HG02610 (cell line): Measurements from ENCODE around the gene SORCS2.

ENCODE experiments used
- ATAC-seq: cut with Tn5 transposase; IDR thresholded peaks from one replicate; pipeline ENCODE4 v1.9.1; 2021; ENCODE audit warnings: mild to moderate bottlenecking, moderate library complexity; ENCODE audit not compliant: unreplicated experiment

SORCS2 gene

GRCh38 chr4:7710576-7711306, 518.4 kb downstream of the SORCS2 start:
- no peak for ATAC-seq

- no peak for ATAC-seq
These were observed 519.1 kb downstream of the SORCS2 start for GRCh38 chr4:7711307-7711963.

- ATAC-seq = no peak
These were observed 519.8 kb downstream of the SORCS2 start for GRCh38 chr4:7712021-7712671.

- no peak for ATAC-seq
These were observed 521.4 kb downstream of the SORCS2 start for GRCh38 chr4:7713757-7714156.

GRCh38 chr4:7714176-7714575, 521.8 kb downstream of the SORCS2 start:
- ATAC-seq = no peak

GRCh38 chr4:7714738-7715137, 522.4 kb downstream of the SORCS2 start:
- no peak for ATAC-seq

GRCh38 chr4:7715271-7716009, 523.1 kb downstream of the SORCS2 start:
- ATAC-seq = no peak

GRCh38 chr4:7716010-7716721, 523.8 kb downstream of the SORCS2 start:
- no peak for ATAC-seq

GRCh38 chr4:7717161-7717560, 524.8 kb downstream of the SORCS2 start:
- no peak for ATAC-seq

- no peak for ATAC-seq
These were observed 525.7 kb downstream of the SORCS2 start for GRCh38 chr4:7717946-7718490.

- no peak for ATAC-seq
These were observed 527.2 kb downstream of the SORCS2 start for GRCh38 chr4:7719354-7720174.

GRCh38 chr4:7721984-7722551, 529.7 kb downstream of the SORCS2 start:
- no peak for ATAC-seq

GRCh38 chr4:7722766-7723387, 530.5 kb downstream of the SORCS2 start:
- no peak for ATAC-seq

GRCh38 chr4:7723625-7724024, 531.3 kb downstream of the SORCS2 start:
- ATAC-seq = no peak

GRCh38 chr4:7725951-7726350, 533.6 kb downstream of the SORCS2 start:
- no peak for ATAC-seq

GRCh38 chr4:7726665-7727413, 534.5 kb downstream of the SORCS2 start:
- no peak for ATAC-seq

GRCh38 chr4:7727749-7728148, 535.4 kb downstream of the SORCS2 start:
- ATAC-seq = no peak

- no peak for ATAC-seq
These were observed 539.1 kb downstream of the SORCS2 start for GRCh38 chr4:7731437-7731836.
